NCI-H128 (cell line): ENCODE data around the gene GNB1L.
"Not testable (repeated sequence)": the region's sequence is repeated elsewhere in the genome, so short reads cannot be mapped to it uniquely, and the experiment has no call there.

Source experiments
- DNase-seq: peaks from one replicate; lab custom pipeline; 2025; ENCODE audit not compliant: unreplicated experiment; lab: John Stamatoyannopoulos, UW

The GNB1L gene

GRCh38 chr22:19784384-19785175, 70.1 kb downstream of the GNB1L start:
- no peak for DNase-seq

GRCh38 chr22:19783586-19784383, 70.9 kb downstream of the GNB1L start:
- DNase-seq, result no peak

DNA sequence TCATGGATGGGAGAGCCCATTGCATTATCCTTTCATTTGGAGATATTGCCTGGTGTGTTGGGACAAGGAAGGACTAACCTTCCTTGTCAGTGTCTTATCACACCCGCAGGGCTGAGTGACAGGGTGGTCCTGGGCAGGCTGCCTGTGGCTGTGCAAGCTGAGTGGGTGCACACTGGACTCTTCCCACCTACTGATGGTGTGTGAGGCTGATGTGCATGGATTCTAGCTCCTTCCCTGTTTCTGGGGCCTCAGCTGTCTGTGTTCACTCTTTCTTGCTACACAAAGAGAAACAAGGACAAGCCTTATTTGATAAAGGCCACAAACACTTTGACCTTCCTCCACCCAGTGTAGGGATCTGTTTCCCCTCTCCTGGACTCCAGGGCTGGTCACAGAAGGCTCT, 72.1 kb downstream of the GNB1L start:
- DNase-seq, result no peak

DNA sequence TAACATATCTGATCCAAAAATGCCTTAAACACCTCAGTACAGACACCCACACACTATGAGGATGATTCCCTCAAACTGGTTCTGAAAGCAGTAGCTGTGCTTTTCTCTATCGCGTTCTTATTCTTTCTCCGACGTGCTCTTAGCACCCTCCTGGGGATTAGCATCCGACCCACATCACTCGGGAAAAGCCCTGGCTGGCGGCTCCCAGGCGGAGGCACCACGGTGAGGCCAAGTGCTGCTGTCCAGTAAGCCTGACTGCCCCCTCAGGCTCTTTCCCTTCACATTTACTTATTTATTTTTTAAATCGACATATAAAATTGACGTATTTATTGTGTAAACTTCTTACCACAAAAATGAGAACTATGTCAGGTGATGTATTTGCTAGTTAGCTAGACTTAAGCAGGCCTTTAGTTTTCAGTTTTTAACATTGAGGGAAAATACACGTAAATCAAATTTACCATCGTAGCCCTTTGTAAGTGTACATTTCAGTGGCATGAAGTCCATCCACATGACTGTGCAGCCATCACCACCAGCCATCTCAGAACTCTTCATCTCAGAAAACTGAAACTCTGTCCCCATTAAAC, 74.9 kb downstream of the GNB1L start:
- no peak for DNase-seq

DNA sequence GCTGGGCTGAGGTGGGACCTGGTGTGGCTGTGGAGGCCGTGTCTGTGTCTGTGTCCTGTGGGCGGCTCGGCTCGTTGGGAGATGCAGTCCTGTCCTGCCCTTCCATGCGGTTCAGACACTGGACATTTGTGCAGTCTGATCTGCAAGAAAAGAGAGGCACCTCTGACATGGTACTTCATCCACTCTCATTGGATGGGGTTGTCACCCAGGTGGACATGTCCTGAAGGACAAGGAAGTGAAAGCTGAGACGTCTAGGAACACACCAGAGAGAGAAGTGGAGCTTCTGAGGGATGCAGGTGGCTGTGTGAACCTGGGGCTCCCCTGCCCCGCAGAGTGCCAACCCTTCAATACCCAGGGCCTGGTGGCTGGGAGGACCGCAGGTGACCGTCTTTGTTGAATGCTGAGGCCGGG, 75.7 kb downstream of the GNB1L start:
- DNase-seq, result no peak

GRCh38 chr22:19777192-19777591, 77.5 kb downstream of the GNB1L start:
- not testable (repeated sequence) for DNase-seq

GRCh38 chr22:19776433-19777031, 78.1 kb downstream of the GNB1L start:
- no peak for DNase-seq

DNA sequence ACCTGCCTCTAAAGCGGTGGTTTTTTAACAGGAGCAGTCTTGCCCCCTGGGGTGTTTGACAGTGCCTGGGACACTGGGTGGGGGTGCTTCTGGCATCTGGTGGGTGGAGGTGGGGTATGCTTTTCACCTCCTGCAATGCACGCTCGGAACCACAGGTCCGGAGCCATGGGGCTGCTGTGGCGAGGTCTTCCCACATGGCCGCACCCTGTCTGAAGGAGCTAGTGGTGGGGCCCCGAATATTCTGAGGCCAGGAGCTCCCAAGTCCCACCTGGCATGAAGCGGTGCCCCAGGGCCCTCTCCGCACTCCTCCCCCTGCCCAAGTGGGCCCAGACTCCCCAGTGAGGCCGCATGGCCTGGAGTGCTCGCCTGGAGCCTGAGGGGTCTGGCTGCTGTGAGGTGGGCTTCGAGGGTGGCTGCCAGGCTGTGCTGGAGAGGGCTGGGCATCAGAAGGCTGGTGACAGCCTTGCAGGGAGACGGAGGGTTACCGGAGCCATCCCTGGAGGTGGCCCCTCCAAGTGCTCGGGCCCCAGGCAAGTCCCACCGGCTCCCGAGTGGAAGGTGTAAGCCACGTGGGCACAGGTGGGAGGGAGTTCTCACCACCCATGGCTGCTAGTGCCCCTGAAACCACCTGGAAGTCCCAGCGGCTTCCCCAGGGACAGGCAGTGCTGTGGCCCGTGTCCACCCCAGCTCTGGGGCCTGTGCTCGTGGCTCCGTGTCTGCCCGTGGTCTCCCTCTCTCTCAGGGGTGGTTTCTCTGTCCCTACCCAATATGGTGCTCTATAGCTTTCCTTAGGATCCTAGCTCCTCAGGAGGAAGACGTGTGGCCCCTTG, 79.0 kb downstream of the GNB1L start:
- no peak for DNase-seq

DNA sequence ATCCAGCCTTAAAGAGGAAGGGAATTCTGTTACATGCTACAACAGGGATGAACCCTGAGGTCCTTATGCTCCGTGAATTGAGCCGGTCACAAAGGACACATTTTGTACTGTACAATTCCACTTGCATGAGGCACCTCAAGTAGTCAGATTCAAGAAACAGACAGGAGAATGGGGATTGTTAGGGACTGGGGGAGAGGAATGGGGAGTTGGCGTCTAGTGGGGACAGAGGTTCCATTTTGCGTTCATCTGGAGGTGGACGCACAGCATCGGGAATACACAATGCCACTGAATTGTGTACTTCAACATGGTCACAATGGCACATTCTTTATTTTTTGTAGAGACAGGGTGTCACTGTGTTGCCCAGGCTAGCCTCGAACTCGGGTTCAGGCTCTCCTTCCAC, 80.0 kb downstream of the GNB1L start:
- no peak for DNase-seq

DNA sequence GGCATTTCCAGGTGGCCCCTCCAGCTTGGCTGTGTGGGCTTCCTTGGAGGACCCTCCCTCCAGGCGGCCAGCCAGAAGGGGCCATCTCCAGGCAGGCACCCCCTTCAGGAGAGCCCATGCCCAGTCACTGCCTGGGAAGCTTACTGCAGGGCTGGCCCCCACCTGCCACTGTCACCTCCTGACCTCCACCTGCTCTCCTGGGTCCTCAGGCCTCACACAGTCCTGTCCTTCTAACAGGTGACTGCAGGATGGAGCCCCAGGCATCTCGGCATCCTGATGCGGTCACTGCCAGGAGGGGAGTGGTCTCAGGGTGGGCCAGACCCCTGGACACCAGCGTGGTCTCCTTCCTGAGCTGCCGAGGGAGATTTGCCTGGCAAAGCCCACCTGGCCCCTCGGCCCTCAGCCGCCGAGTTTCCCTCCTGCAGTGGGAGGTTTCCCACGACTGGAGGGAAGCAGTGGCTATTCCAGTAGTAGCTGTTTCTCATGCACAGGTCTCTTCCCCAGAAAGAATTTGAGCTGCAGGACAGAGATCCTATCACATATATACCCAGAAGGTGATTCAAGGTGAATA, 81.1 kb downstream of the GNB1L start:
- no peak for DNase-seq

GRCh38 chr22:19772673-19773469, 81.8 kb downstream of the GNB1L start:
- no peak for DNase-seq

GRCh38 chr22:19772422-19772672, 82.3 kb downstream of the GNB1L start:
- no peak for DNase-seq

GRCh38 chr22:19770349-19771220, 84.1 kb downstream of the GNB1L start:
- no peak for DNase-seq

- no peak for DNase-seq
Observed at GRCh38 chr22:19769393-19769715, 85.3 kb downstream of the GNB1L start.

DNA sequence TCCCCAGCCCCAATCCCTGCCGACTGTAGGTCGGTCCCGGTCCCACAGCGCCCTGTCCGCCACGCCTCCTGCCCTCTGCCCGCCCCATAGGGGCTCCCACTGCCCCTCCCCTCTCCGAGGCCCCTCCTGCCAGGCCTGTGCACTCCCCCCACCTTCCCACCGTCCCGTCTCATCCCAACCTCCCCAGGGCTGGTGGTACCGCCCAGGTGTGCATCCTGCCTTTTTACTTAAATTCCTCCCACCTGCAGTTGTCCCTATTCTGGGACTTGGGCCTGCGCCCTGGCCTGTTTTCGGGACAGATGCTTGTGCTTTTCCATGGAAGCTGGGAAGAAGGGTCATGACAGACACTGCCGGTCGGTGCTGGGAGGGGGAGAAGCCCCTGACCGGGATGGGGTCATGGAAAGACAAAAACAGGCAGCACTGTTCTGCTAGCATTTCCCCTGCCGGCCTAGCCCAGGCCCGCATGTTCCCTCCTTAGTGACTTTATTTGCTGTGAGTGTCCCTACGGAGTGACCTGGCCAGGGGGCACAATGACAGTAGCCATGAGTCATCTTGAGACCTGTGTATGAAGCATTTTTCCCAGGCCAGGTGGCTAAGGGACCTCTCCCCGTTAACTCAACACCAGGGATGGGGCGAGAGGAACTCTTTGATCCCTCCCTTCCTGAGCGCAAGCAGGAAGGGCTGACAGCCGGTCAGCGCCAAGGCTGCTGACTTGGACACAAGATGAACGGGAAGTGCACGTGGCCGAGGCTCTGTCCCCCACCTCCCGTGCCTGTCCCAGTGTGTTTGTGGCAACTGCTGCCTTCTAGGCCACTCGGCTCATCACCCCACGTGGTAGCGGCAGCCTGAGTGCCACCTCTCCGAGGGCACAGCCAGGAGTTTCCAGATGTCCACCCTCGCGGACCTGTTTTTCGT, 87.0 kb downstream of the GNB1L start:
- no peak for DNase-seq

- no peak for DNase-seq
Observed at GRCh38 chr22:19766511-19767426, 87.9 kb downstream of the GNB1L start.

DNA sequence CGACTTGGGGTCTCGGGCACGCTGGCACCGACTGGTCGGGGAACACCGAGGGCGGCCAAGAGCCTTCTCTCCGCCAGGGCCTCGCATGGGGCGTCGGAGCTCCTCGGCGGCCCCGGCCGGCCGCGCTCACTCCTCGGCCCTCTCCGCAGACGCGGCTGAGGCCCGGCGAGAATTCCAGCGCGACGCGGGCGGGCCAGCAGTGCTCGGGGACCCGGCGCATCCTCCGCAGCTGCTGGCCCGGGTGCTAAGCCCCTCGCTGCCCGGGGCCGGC, 88.5 kb downstream of the GNB1L start:
- DNase-seq, result no peak
